ENCODE data around the gene BCL2L2. TPM values are rescaled to one million over a fixed set of nuclear protein-coding genes. Genes with fewer than 3 reads are reported as not detected.
A peak's percentile ranks its signal among the peaks of the same experiment; 100 is the strongest.

The BCL2L2 gene
- total RNA-seq, 1 donor from 2014 or later: 49.2 TPM

DNA sequence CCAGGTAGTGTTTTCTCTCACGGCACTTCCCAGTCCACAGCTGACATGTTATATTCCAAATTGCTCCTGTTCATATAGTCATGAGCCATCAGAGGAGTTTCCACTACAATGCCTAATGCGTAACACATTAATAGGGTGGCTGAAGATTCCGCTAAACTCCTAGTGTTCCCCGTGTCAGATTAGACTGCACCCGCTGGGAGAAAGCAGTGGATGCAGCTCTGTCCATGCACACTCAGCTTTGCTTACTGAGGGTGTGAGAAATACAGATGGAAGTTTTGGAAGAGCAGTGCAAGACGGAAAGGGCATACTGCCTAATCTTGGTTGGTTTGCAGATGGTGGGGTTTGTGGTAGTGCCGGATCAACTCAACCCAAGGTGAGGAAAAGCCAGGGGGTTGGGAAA lies 9.5 kb upstream of the BCL2L2 start:
- H3K27ac ChIP-seq: peak overlapping the region in 1 of 2 donors; percentile 23
- intact Hi-C loops (cut with DNase I): no loop called here
- TF ChIP-seq, protein P1, sequence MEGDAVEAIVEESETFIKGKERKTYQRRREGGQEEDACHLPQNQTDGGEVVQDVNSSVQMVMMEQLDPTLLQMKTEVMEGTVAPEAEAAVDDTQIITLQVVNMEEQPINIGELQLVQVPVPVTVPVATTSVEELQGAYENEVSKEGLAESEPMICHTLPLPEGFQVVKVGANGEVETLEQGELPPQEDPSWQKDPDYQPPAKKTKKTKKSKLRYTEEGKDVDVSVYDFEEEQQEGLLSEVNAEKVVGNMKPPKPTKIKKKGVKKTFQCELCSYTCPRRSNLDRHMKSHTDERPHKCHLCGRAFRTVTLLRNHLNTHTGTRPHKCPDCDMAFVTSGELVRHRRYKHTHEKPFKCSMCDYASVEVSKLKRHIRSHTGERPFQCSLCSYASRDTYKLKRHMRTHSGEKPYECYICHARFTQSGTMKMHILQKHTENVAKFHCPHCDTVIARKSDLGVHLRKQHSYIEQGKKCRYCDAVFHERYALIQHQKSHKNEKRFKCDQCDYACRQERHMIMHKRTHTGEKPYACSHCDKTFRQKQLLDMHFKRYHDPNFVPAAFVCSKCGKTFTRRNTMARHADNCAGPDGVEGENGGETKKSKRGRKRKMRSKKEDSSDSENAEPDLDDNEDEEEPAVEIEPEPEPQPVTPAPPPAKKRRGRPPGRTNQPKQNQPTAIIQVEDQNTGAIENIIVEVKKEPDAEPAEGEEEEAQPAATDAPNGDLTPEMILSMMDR (IDR thresholded peaks at IDR 0.05): no peak

DNA sequence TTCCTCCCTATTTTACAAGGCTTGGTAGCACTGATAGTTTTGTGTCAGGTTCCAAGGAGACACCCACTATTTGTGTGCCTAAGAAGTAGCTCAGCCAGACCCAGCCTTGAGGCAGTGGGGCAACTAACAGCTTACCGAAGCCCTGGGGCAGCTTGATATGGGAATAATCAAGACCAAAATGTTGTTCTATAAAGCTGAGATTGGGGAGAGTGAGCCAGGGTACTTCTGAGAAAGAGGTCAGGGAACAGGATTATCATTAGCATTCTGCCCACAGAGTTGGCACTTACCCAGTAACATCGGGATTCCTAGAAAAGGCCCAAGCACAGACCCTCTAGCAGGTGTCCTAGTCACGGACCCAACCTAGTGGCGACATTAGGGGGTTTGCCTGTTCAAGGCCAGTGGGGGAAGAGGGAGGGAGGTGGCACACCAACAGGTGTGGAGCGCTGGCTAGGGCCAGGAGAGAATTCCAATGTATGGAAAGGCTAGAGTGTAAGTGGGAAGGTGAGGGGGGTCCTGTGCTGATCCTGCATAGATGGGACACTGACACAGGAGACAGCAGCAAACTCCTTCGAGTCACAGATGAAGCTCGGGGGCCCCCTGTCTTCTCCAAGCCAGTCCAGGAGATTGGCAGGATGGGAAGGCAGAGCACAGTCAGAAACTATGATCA lies 8.9 kb upstream of the BCL2L2 start:
- Histone ChIP-seq H3K27me3 (no peaks in the 10 kb centered on the region), H3K4me3 (no peak overlapping the region), H3K4me1 (peaks cover 11 to 20% of the 10 kb centered on the region in 2 donors), H3K36me3 (peaks cover 0 to 3% of the 10 kb centered on the region in 2 donors), H3K27ac (peak overlapping the region in 1 of 2 donors; percentile 23), H3K9me3 (no peaks in the 10 kb centered on the region)
- no peak for DNase-seq (ENCODE audit: low spot score in 2 of 2)
- TF ChIP-seq, protein P1 (IDR thresholded peaks at IDR 0.05): no peak
- intact Hi-C loops (cut with DNase I): no loop called here

More for the DNA sequence above, 9.5 kb upstream of the BCL2L2 start:
- no peak for DNase-seq (ENCODE audit: low spot score in 2 of 2)
- H3K36me3 ChIP-seq: peaks cover 0 to 3% of the 10 kb centered on the region in 2 donors
- H3K9me3 ChIP-seq: no peaks in the 10 kb centered on the region
- H3K4me3 ChIP-seq: no peak overlapping the region
- no peaks in the 10 kb centered on the region for H3K27me3 ChIP-seq
- peaks cover 11 to 20% of the 10 kb centered on the region in 2 donors for H3K4me1 ChIP-seq

DNA sequence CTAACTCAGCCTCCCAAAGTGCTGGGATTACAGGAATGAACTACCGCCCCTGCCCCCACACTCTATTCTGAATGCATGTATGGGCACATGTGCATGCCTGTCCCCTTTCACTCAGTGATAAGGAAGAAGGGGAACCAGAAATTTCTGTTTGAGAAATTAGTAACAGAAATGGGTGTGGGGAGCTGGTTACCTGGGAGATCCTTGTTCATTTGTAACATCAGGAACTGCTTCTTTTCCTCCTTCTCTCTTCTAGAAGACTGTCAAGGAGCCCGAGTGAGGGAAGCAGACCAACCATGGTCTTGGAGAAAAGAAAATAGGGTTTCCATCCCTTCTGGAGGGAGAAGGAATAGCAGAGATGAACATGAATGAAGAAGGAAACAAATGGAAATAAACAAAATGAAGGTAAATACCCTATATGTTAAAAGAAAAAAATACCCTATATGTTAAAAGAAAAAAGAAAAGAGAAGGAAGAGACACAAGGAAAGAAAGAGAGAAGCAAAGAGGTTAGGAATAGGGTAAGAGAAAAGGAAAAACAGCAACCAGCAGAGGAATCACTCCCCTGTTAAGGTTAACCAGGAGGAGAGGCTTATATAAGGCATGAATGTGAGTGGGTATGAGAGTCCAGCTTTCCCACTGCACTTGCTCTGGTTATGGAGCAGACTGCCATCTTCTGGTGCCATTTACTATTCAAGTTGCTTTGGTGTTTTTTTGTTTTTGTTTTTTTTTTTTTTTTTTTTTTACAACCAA lies 7.2 kb upstream of the BCL2L2 start:
- H3K27me3 ChIP-seq: no peaks in the 10 kb centered on the region
- H3K36me3 ChIP-seq: peaks cover 0 to 3% of the 10 kb centered on the region in 2 donors
- no peak for DNase-seq (ENCODE audit: low spot score in 2 of 2)
- H3K4me3 ChIP-seq: no peak overlapping the region
- TF ChIP-seq, protein P1 (IDR thresholded peaks at IDR 0.05): peak in 1 of 3 experiments; percentile 19
- intact Hi-C loops (cut with DNase I): no loop called here
- no peaks in the 10 kb centered on the region for H3K9me3 ChIP-seq
- peak overlapping the region; percentile 94 to 99 for H3K27ac ChIP-seq
- peaks cover 11 to 20% of the 10 kb centered on the region in 2 donors for H3K4me1 ChIP-seq

DNA sequence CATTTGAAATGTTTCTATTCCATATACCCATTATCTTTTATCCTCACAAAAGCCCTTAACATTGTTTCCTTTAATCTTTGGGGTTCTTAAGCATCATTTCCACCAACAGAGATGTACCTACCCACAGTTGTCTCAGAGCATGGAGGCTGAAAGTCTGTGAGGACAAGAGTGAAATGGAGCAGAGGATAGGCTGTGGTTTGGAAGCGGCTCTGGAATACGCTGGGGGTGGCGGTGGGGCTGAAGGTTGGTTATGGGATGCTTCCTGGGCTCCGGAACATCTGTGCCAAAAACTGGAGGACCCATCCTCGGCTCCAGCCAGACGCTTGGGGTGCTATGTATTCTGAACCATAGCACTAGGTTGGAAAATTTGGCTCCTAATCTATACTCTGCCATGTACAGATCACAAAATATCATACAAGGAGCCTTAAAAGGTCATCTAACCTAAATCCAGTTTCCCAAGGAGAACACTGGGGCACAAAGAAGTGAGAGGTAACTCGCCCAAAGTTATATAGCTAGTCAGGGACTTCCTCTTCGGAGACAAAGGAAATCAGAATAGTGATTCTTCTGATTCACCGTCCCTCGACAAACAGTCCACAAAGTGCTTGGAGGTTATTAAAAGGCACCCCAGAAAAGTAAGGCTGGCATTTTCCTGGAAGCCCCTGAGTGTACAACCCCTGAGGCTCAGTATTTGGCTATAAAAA lies 6.5 kb upstream of the BCL2L2 start:
- DNase-seq (ENCODE audit: low spot score in 2 of 2): no peak
- peaks cover 0 to 3% of the 10 kb centered on the region in 2 donors for H3K36me3 ChIP-seq
- no peaks in the 10 kb centered on the region for H3K27me3 ChIP-seq
- peak overlapping the region; percentile 94 to 99 for H3K27ac ChIP-seq
- TF ChIP-seq, protein P1 (IDR thresholded peaks at IDR 0.05): no peak
- H3K4me3 ChIP-seq: peak overlapping the region; percentile 85 to 93
- H3K4me1 ChIP-seq: peaks cover 11 to 17% of the 10 kb centered on the region in 2 donors
- no peaks in the 10 kb centered on the region for H3K9me3 ChIP-seq
- intact Hi-C loops (cut with DNase I): loop anchor here (2.0 to 10.0 kb wide), 8 partner anchors 35 to 942 kb away; partner anchors contain the start of genes ACIN1, C14orf119, EMC9 and MMP14

DNA sequence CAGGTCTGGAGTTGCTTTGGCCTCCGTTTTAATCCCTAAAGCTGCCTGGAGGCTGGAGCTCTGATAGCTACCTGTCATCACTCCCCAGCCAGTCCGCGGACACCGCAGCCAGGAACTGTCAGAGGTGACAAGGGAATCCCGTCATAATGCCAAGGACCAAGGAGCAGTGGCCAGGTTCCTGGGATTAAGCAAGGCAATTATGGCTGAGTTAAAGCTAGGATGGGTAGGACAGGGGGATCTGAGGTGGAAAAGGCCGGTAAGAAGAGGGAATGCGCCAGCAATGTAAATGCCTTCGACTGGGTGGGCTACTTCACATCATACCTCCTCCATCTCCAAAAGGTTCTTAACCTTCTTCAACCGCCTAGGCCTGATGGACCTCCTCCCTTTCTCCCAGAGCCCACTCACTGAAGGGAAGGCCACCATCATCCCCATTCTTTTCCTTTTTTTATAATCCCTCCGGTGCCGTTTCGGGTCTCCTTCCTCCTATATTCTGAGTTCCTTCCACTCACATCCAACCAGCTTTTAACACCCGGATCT lies 5.9 kb upstream of the BCL2L2 start:
- intact Hi-C loops (cut with DNase I): loop anchor here (1.0 to 10.0 kb wide), 11 partner anchors 14 to 942 kb away; partner anchors contain the start of genes ACIN1, C14orf119, EMC9 and HOMEZ
- Histone ChIP-seq H3K27ac (peak overlapping the region; percentile 94 to 99), H3K27me3 (no peaks in the 10 kb centered on the region), H3K9me3 (no peaks in the 10 kb centered on the region), H3K36me3 (peaks cover 0 to 3% of the 10 kb centered on the region in 2 donors), H3K4me3 (peak overlapping the region; percentile 85 to 93), H3K4me1 (peaks cover 12 to 17% of the 10 kb centered on the region in 2 donors)
- TF ChIP-seq, protein P1 (IDR thresholded peaks at IDR 0.05): no peak
- DNase-seq (ENCODE audit: low spot score in 2 of 2): peak in 1 of 2 donors; percentile 74
